GM19239 (cell line): ENCODE measurements around the gene SLIT3.

Experiments used
- DNase-seq: peaks from one replicate; pipeline ENCODE4 v3.0.0; 2011; ENCODE audit warnings: low spot score; ENCODE audit not compliant: insufficient read length
- FAIRE-seq: peaks from 2 replicates; lab custom pipeline; 2011; peaks lifted over from hg19 to GRCh38; lab: Jason Lieb, UNC

Gene SLIT3

DNA sequence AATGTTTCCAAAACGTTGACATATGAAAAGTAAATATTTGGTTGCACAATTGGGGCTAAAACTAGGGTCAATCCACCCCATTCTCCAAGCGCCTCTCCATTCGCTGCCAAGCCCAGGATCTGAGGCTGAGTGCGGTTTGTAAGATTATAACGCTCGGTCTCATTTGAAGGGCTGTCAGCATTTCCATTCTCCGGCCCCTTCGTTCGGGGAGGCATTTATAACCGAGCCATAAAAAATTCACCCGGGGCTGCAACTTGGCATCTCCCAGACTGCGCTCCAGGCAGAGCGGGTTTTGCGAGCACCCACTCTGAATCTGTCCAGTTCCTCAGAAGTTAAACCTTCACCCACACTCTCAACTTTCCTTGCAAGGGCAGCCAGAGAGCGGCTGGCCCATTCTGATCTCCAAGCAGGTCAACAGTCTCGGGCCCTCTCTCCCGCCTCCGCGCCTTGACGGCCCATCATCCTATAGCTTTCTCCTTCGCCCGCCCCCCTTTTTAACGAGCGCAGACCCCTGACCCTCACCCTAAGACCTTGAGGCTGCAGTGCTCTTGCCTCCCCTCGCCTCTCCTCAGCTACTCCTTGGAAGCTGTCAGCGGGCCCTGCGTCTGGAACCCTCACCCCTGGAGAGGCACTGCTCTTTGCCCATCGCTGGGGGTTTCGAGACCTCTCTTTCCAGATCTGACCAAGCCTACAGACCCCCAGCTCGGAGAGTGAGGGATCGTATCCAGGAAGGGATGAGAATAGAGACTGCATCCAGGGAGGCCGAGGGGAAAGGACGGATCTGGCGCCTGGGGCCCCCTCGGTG lies 1.1 kb downstream of the SLIT3 start:
- DNase-seq (no peak), FAIRE-seq (no peak)

DNA sequence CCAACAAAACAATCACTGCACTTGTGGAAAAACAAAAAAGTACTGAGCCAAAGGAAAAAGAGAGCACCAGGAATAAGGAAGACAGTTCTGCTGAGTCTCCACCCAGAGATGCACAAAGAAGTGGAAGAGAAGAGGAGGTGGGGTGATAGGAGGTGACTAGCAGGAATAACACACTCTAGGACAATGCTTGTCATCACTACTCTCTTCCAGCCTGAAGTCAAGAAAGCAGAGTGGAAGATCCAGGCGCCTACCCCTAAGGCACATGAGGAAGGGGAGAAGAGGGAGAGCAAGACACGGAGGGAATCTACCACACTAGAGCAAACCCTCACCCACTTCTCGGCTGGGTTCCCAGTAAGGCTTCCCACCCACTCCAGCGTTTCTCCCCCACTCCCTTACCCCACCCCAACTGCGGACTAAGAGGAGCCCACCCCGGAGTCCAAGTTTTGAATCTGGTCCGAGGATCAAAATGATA lies 1.7 kb downstream of the SLIT3 start:
- DNase-seq (no peak), FAIRE-seq (no peak)

DNA sequence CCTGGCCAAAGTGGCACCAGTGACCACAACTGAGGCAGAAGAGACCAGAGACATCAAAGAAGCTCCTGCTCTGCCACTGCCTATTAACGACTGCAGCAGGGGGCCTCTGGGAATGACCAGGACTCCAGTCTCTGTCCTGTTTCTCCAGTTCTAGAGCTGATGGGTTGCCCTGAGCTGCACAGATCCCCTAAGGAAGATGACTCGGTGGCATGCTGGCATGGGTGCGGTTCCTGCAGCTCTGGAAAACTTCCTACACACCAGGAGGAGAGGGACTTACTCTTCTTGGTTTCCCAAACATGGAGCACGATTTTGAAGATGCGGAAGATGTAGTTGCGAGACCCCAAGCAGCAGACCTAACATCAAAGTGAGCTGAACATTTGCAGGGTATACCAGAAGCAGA lies 2.7 kb downstream of the SLIT3 start:
- FAIRE-seq: no peak

DNA sequence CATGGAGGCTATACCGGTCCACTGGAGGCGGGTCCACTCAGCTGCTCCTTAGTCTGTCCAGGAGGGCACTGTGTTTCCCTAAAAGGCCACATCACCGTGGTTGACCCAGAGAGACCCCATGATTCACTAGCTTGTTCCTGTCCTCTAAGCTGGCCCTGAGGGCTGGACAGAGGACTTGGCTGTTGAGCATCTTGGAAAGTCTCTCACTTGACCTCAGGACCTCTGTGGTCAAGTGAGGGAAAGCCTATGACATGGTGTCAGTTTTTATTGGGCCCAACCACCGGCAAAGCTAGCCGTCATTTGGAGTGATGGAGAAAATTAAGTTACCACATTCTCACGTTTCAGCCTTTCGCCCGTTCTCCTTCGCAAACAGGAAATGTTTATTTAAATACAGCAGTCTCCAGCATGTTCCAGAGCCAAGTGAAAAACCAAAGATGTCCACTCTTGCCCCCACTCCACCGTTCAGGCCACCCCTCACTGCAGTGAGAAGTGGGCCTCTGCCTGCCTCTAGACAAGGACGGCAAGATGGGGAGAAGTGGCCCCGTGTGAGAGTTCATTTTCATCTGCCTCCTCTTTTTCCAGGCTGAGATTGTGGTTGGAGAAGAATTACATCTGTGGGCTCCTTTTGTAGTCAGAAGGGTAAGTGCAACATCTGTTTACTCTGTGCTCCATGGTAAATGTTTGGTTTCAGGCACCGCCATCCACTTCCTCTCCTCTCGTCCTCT lies 4.4 kb downstream of the SLIT3 start:
- FAIRE-seq (no peak), DNase-seq (no peak)

More for the DNA sequence above, 2.7 kb downstream of the SLIT3 start:
- DNase-seq: no peak

DNA sequence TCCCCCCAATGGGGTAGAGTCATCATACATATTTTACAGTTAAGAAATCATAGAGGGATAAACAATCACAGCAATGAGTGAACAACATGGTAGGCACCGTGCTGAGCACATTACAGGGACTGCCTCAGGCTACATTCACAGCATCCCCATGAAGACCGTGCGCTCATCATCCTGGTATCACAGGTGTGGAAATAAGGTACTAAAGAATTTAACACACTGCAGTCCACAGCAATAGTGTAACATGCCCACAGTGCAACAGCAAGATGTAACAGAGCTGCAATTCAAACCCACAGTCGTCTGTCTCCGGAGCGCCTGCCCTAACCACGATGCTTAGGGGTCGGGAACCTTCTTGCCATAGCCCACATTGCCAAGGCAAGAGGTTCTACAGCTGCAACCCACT lies 5.6 kb downstream of the SLIT3 start:
- DNase-seq: no peak
- FAIRE-seq: no peak

DNA sequence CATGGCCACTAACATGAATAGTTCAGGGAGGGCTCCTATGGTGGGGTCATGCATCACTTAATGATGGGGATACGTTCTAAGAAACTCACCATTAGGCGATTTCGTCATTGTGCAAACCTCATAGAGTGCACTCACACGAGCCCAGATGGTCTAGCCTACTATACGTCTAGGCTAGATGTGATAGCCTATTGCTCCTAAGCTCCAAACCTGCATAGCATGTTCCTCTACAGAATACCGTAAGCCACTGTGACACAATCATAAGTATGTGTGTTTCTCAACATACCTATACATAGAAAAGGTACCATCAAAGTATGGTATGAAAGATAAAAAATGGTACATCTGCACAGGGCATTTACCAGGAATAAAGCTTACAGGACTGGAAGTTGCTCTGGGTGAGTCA lies 6.3 kb downstream of the SLIT3 start:
- FAIRE-seq (no peak), DNase-seq (no peak)

DNA sequence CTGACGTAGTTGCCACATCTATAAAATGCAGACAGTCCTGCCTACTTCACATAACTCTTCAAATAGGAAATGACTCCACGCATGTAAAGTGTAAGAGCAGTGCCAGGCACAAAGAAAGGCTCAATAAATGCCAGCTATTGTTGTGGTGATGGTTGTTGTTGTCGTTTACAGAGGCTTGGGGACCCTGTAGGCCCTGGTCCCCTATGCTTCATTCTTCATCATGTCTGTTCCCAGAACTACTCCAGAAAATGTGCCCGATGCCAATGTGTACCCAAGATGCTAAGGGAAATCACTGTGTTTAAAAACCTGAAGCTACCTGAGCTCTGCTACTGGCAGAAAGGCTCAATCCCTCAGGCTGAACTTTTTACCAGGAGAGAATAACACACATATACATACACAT lies 9.1 kb downstream of the SLIT3 start:
- DNase-seq (no peak), FAIRE-seq (no peak)

DNA sequence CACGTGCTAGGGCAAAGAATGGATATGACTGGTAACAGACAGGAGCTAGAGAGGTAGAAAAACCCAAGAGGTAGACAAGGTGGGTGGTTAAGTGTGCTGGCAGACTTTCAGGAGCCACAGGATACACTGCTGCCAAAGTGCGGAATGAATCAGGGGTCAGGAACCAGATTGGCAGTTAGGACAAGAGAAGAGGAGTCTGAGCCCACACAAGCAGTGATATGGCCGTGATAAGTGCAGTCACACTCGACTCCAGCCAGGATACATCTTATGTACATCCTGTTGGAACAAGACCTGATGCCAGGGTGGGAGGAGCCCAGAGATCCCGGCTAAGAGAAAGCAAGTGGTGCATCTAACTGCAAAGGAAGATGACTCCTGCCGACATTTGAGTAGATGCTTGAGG lies 10.0 kb downstream of the SLIT3 start:
- FAIRE-seq (no peak), DNase-seq (no peak)

DNA sequence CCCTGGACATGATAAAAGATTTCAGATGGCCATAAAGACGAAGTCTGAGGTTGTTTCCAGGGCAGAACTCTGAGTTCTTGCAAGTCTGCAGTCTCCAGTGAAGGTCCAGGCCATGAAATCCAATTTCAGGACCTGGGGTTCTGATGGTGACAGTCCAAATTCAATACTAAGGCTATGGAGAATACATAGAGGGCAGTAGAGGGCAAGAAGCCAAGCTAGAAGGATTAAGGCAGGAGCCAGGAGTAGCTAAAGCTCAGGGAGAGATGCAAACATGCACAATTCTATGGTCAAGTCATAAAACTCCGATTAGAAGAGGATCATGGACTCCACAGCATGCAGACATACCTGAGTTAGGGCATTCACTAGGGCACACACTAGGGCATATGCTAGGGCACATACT lies 11.4 kb downstream of the SLIT3 start:
- DNase-seq (no peak), FAIRE-seq (no peak)

DNA sequence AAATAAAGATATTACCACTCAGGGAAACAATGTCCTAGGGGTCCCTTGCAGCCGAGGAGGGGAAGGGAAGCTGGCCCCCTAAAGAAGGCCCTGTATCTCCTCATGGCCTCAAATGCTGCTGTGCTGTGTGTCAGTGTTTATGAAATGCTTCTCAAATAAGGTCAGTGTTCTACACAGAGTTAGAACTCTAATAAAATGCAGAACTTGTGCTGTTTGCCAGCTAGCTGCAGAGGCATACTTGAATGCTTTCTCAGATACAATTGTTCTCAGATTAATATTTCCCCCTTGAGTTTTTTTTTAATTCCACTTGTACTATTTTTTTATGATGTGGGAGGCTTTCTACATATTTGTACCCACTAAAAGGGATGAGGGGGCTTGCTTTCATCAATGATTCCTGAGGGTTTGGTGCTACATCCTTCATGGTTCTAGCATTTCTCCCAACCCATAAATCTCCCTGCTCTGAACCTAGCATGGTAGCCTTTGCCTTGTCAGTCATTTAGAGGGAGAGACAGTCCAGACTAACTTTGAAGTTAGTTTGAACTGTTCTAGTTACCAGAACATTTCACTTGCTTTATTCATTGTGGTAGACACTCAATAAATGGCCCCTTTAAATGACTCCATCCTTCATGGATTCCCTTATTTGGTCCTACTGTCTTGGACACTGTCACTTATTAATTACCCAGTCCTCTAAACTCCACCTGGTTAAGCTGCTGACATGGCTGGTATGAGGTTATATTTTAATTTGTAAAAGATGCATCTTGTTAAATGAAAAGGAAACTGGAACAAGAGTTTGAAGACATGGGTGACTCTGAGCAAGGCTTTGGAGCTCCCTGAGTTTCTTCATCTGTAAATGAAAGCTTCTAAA lies 12.6 kb downstream of the SLIT3 start:
- DNase-seq: no peak
- no peak for FAIRE-seq

DNA sequence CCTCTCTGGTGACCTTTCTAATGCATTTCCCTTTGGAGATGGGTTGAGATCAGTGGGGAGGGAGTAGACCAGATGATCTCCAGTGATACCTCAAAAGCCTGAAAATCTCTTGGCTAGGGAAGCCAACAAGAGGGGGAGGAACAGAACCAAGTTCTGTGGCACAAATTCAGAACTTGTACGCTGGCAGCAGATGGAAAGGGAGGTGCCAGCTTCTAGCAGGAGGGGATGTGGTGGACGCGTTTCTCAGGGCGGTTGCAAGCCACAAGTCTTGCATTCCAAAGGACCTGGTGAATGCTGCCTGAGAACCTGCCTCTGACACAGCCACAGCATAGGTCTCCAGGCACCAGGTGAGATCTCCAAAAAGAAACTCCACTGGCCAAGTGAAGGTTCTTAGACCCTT lies 13.4 kb downstream of the SLIT3 start:
- DNase-seq (no peak), FAIRE-seq (no peak)

DNA sequence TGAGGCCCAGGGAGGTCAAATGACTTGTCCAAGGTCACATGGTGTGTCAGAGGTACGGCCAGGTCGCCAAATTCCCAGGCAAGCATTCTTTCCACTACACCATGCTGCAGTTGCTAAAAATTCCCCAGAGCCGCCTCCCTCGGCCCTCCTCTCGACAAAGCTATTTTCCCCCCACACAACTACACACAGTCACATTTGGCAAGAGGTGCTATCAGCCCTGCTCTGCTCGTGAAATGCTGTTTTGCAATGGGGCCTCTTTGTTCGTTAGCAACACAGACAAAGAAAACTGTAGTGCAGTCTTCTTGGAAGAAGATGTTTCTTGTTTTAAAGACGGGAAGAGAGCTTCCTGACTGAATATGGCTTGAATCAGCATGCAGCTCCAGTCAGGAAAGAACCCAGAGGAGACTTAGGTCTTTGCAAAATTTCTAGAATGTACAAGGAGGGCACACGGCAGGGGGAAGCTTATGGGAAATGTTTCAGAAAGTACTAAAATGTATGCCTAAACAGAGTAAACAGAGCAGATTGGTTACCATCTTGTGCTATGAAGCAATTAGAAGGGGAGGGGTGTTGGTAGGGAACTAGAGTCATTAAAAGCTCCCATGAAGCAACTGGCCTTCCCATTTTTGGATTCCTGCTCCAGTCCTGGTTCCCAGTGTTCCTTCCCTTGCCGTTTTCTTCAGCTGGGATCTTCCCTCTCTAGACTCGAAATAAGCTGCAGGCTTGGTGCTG lies 14.2 kb downstream of the SLIT3 start:
- DNase-seq: no peak
- FAIRE-seq: no peak

DNA sequence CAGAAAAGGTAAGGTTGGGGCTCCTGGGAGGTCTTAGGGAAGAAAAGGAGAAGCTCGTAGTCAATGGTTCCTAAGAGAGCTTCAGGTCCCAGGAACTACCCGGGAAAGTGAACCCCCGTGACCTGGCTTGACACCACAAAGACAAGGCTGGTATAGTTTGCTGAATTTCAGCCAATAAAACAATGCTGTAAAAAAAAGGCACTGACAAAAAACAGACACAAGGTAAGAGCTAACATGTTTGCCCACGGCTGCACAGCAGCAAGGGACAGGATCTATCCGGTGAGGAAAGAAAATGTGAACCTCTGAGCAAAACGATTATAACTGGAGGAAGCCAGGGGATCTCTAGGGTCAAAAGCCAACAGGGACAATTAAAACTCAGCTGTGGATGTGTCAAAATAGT lies 17.1 kb downstream of the SLIT3 start:
- DNase-seq: no peak
- no peak for FAIRE-seq

DNA sequence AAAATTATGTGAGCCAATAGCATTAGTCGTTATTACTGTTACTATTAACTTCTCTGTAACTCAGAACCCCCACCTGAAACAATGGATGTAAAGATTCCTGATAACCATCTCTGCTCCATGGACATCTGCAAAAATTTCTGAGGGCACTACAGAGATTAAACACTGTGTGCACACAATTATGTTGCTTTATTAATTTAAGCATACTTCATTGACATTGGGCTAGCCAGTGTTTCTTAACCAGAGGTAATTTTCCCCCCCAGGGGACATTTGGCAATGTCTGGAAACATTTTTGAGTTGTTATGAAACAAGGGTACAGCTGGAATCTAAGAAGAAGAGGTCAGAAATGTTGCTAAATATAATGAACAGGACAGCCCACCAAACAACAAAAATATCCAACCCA lies 19.3 kb downstream of the SLIT3 start:
- FAIRE-seq (no peak), DNase-seq (no peak)

DNA sequence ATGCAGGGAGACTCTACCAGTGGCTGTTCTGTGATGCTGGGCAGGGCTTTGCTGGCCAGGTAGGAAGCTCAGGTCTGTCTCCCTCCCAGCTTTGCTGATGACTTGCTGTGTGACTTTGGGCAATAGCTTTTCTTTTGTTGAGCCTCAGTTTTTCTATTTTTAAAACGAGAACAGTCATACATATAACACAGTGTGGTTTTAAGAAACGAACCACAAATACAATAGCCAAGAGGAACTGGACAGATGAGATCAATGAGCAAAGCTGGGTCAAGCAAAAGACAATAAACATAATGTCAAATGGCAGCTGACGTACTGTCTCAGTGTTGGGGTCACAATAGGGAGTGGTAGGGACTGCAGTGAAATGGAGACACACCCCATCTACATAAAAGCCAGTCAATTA lies 20.2 kb downstream of the SLIT3 start:
- DNase-seq (no peak), FAIRE-seq (no peak)

DNA sequence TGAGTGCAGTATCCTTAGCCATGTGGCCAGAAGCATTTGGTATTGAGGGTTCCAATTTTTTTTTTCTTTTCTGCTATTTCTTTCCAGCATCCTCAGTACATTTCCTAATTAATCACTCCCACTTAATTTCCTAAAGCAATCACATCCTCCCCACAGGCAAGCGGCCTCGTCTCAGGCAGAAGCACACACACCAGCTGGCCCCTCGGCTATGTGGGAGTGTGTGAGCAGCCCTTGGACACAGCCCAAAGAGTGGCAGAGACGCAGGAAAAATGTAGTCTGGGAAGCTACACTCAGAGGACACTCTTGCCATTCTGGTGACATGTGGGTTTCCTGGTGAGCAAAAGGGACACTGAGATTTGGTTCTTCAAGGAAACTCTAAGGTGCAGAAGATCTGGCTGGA lies 20.7 kb downstream of the SLIT3 start:
- DNase-seq (no peak), FAIRE-seq (no peak)

DNA sequence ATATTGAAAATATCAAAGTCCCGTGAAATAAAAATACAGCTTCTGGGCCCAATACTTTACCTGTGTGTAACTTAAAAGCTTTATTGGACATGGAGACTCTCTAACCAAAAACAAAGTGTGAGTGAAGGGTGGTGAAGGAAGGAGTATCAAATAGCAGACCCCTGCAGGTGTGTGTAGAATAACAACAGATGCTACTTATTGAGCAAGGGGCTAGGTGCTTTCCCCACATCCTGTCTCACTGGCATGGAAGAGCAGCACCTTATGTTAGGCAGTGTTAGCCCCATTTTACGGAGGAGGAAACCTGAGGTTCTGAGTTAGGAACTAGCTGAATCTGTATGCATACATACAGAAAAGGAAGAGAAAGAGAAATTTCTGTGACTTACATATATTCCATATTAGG lies 21.8 kb downstream of the SLIT3 start:
- FAIRE-seq (no peak), DNase-seq (no peak)

DNA sequence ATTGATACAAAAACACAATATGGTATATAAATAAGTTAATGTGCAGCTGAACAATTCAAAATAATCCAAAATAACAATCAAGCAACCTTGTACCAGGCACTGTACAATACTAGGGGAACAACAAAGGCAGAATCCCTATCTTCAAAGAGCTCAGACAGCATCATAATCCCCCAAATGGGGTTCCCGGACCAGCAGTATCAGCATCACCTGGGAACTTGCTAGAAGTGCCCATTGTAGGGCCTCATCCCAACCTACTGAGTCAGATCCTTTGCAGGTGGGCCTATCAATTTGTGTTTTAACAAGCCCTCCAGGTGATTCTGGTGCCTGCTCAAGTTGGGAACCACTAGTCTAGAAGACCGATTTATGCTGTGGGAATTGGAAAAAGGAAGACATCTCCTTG lies 27.1 kb downstream of the SLIT3 start:
- DNase-seq (no peak), FAIRE-seq (no peak)

DNA sequence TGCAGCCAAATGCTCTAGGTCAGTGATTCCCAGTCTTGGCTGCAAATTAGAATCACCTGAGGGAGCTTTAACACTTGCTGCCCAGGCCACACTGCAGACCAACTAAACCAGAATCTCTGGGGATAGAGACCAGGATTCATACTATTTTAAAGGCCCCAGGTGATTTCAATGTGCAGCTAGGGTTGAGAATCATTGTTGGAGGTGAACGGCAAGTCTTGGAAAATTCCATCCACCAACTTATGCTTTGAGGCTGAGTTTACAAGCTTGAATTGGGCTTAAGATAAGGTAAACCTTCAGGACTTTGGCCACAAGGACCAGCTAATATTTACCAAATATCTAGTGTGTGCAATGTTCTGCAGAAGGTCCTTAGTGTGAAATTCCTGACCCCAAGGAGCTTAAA lies 27.5 kb downstream of the SLIT3 start:
- FAIRE-seq: no peak
- no peak for DNase-seq

DNA sequence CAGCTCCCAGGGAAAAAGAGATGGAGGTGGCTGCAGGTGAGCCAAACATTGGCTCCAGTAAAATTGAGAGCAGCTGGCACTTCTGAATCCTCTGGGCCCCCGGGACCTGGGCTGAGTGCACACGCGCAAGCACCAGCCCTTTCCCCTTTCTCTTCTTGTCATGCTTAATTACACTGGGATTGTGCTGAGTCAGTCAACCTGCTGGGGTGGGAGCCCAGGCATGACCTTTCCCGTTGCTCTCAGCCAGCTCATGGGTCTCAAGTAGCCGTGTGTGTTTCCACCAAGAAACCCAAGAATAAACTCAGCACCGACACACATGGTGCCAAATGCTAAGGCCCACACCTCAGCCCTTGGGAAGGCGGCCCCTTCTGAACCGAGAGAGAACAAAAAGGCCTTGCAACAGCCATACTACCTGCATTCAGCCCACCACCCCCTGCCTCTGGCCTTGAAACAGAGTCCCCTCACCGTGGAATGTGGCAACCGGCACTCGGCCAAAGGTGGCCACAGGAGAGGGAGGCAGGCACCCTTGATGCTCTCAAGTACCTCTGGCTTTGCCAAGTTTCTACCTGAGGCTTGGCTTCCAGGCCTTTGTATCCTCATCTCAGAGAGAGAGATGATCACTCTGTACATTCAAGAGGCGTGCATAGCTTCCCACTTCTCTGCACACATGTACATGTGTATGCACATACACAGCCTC lies 28.1 kb downstream of the SLIT3 start:
- DNase-seq (no peak), FAIRE-seq (no peak)
